ENCODE results near the gene RNF38. TPM values are rescaled to one million over a fixed set of nuclear protein-coding genes. Genes with fewer than 3 reads are reported as not detected.

RNF38 gene
- total RNA-seq, 1 experiment from 2014 or later = 10.8 TPM

DNA sequence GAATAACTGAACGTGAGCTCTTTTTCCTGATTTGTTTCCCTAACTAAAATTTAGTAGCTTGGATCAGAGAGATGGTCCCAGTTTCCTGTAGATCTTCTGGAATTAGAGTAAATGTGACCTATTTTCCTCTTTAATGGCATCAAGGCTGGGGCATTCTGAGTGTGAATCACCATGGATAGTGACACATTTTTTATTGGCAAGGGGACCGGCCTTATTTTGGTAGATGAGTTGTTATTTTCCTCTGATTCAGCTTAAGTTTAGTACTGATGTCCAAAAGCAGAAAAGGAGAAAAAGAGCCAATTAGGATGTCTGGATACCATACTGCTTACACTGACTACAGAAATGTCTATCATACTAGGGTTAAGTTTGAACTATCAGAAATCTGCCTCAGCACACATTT, 68.1 kb downstream of the RNF38 start:
- Mint-ChIP-seq H3K4me1 (ENCODE audit: low read depth, unreplicated experiment) (peaks cover 10% of the 10 kb centered on the region), H3K4me3 (ENCODE audit: low read depth, unreplicated experiment) (no peak overlapping the region), H3K9me3 (ENCODE audit: low read depth, unreplicated experiment) (no peaks in the 10 kb centered on the region), H3K27ac (ENCODE audit: unreplicated experiment) (no peak overlapping the region), H3K27me3 (ENCODE audit: unreplicated experiment) (no peaks in the 10 kb centered on the region), H3K36me3 (ENCODE audit: insufficient read depth, unreplicated experiment) (peaks cover 2% of the 10 kb centered on the region)
- TF ChIP-seq, protein P1, sequence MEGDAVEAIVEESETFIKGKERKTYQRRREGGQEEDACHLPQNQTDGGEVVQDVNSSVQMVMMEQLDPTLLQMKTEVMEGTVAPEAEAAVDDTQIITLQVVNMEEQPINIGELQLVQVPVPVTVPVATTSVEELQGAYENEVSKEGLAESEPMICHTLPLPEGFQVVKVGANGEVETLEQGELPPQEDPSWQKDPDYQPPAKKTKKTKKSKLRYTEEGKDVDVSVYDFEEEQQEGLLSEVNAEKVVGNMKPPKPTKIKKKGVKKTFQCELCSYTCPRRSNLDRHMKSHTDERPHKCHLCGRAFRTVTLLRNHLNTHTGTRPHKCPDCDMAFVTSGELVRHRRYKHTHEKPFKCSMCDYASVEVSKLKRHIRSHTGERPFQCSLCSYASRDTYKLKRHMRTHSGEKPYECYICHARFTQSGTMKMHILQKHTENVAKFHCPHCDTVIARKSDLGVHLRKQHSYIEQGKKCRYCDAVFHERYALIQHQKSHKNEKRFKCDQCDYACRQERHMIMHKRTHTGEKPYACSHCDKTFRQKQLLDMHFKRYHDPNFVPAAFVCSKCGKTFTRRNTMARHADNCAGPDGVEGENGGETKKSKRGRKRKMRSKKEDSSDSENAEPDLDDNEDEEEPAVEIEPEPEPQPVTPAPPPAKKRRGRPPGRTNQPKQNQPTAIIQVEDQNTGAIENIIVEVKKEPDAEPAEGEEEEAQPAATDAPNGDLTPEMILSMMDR (IDR thresholded peaks at IDR 0.05; ENCODE audit: unreplicated experiment) = no peak
- DNase-seq = no peak
- CTCF ChIA-PET = no interaction called here
- no TSS peak for BruUV-seq (replicated peaks)
- intact Hi-C loops (cut with micrococcal nuclease; ENCODE audit: unreplicated experiment) = no loop called here

DNA sequence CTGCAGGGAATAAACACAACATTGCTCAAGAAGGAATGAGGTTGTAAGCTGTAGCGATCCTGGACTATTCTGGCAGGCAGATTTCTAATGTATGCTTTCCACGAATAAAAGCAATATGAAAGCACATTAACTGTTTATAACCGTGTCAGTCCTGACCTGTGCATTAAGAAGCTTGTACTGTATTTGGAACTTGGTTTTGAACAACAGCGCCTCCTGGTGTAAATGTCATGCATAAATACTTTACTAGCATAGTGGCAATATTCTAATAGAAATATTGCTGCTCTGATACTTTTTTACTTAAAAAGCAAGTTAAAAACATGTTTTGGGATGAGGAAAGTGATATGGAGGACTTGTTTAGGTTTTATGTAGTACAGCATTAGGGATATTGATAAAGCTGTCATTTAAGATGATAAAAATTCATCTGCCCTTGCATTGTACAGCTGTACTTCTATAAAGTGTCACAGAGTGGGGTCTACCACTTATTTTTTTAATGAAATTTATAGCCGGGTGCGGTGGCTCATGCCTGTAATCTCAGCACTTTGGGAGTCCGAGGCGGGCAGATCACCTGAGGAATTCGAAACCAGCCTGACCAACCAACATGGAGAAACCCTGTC, 71.2 kb downstream of the RNF38 start:
- H3K27ac Mint-ChIP-seq (ENCODE audit: unreplicated experiment) = no peak overlapping the region
- BruUV-seq (replicated peaks) = no TSS peak
- H3K27me3 Mint-ChIP-seq (ENCODE audit: unreplicated experiment) = no peaks in the 10 kb centered on the region
- TF ChIP-seq, protein P1 (IDR thresholded peaks at IDR 0.05; ENCODE audit: unreplicated experiment) = no peak
- H3K9me3 Mint-ChIP-seq (ENCODE audit: low read depth, unreplicated experiment) = no peaks in the 10 kb centered on the region
- peaks cover 5% of the 10 kb centered on the region for H3K36me3 Mint-ChIP-seq (ENCODE audit: insufficient read depth, unreplicated experiment)
- CTCF ChIA-PET = interaction anchor here (0.7 to 1.5 kb wide), 2 partner anchors 10 to 52 kb away, joined by 3 to 5 read pairs; no protein-coding TSS in a partner anchor
- H3K4me3 Mint-ChIP-seq (ENCODE audit: low read depth, unreplicated experiment) = no peak overlapping the region
- peaks cover 15% of the 10 kb centered on the region for H3K4me1 Mint-ChIP-seq (ENCODE audit: low read depth, unreplicated experiment)
- intact Hi-C loops (cut with micrococcal nuclease; ENCODE audit: unreplicated experiment) = loop anchor here (1.0 kb wide), 1 partner anchor 81 kb away; no protein-coding TSS in a partner anchor
- no peak for DNase-seq

DNA sequence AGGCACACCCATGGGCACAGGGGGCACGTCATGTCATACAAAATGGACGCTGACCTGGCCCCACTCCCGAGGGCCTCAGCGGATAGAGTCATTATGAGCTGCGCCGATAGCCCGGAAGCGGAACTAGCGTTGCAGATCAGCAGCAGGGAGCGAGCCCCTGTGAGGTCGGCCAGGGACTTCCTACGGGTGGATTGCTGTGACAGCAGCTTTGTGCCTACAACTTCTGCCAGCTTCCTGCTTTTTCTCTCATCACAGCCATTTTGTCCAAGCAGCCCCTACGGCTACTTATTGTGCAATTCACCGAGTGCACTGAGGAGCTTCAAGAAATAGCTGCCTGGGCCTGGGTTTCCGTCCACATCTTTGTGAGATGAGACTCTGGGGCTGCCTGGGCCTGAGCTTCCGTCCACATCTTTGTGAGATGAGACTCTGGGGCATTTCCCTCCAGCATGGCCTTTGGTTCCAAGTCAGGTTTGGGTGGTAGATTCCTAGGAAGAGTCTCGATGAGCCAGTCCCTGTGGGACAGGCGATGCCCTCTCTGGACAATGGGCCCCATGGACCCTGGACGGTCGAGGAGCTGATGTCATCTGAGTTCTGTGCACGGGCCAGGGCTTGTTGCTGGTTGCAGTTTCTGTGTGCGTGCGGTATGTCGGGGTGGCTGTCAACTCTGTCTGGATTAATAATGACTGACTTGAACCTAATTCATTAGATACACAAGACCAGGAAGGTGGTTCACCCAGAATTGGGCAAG, 74.8 kb downstream of the RNF38 start:
- DNase-seq = no peak
- peaks cover 15% of the 10 kb centered on the region for H3K4me1 Mint-ChIP-seq (ENCODE audit: low read depth, unreplicated experiment)
- intact Hi-C loops (cut with micrococcal nuclease; ENCODE audit: unreplicated experiment) = no loop called here
- H3K27me3 Mint-ChIP-seq (ENCODE audit: unreplicated experiment) = no peaks in the 10 kb centered on the region
- no TSS peak for BruUV-seq (replicated peaks)
- peaks cover 5% of the 10 kb centered on the region for H3K36me3 Mint-ChIP-seq (ENCODE audit: insufficient read depth, unreplicated experiment)
- CTCF ChIA-PET = no interaction called here
- TF ChIP-seq, protein P1 (IDR thresholded peaks at IDR 0.05; ENCODE audit: unreplicated experiment) = no peak
- no peaks in the 10 kb centered on the region for H3K9me3 Mint-ChIP-seq (ENCODE audit: low read depth, unreplicated experiment)
- no peak overlapping the region for H3K4me3 Mint-ChIP-seq (ENCODE audit: low read depth, unreplicated experiment)
- no peak overlapping the region for H3K27ac Mint-ChIP-seq (ENCODE audit: unreplicated experiment)

DNA sequence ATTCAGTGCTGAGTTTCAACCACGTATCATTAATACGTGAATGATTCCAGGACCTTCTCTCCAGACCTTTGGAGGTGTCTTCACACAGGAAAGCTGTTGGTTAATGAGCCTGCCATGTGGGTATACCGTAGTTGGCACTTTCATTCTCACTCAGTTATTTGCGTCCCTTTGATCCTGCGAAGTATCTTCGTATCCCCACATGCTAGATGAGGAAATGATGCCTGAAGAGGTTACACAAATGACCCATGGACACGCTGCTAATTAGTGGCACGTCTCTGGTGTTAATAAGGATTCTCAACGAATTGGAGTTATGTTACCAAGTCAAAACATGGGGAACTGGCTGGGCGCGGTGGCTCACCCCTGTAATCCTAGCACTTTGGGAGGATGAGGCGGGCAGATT, 76.1 kb downstream of the RNF38 start:
- no TSS peak for BruUV-seq (replicated peaks)
- DNase-seq = no peak
- CTCF ChIA-PET = no interaction called here
- Mint-ChIP-seq H3K4me3 (ENCODE audit: low read depth, unreplicated experiment) (no peak overlapping the region), H3K4me1 (ENCODE audit: low read depth, unreplicated experiment) (peaks cover 15% of the 10 kb centered on the region), H3K36me3 (ENCODE audit: insufficient read depth, unreplicated experiment) (peaks cover 7% of the 10 kb centered on the region), H3K9me3 (ENCODE audit: low read depth, unreplicated experiment) (no peaks in the 10 kb centered on the region), H3K27me3 (ENCODE audit: unreplicated experiment) (no peaks in the 10 kb centered on the region), H3K27ac (ENCODE audit: unreplicated experiment) (no peak overlapping the region)
- intact Hi-C loops (cut with micrococcal nuclease; ENCODE audit: unreplicated experiment) = no loop called here
- TF ChIP-seq, protein P1 (IDR thresholded peaks at IDR 0.05; ENCODE audit: unreplicated experiment) = no peak

Data from Calu3 (cell line).